HG02678 (cell line): ENCODE measurements around the gene MAPK7.

Experiments
- ATAC-seq: cut with Tn5 transposase; IDR thresholded peaks from one replicate; pipeline ENCODE4 v1.9.1; 2021; ENCODE audit warnings: mild to moderate bottlenecking, moderate library complexity; ENCODE audit not compliant: unreplicated experiment

Gene MAPK7

DNA sequence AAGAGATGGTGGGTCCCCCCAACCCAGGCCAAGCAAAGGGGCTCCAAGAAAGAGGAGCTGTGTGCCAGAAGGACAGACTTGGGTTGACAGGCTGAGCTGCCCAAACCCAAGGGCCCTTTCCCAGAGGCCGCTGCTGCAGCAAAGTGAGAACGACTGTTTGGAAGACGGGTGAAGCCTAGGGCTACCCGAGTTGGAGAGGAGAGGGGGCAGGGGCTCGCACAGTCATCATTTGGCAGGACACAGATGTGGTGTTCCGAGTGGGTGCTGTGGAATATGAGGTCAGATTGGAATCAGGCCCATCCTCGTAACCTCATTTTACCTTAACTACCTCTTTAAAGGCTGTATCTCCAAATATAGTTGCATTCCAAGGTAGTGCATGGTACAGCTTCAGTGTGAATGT lies 14.0 kb downstream of the MAPK7 start:
- no peak for ATAC-seq

GRCh38 chr17:19397556-19398041 lies 19.3 kb downstream of the MAPK7 start:
- no peak for ATAC-seq

GRCh38 chr17:19398301-19399181 lies 20.2 kb downstream of the MAPK7 start:
- ATAC-seq = no peak

- no peak for ATAC-seq
Observed at GRCh38 chr17:19399750-19400450, 21.6 kb downstream of the MAPK7 start.

- no peak for ATAC-seq
Observed at GRCh38 chr17:19401321-19402010, 23.2 kb downstream of the MAPK7 start.

DNA sequence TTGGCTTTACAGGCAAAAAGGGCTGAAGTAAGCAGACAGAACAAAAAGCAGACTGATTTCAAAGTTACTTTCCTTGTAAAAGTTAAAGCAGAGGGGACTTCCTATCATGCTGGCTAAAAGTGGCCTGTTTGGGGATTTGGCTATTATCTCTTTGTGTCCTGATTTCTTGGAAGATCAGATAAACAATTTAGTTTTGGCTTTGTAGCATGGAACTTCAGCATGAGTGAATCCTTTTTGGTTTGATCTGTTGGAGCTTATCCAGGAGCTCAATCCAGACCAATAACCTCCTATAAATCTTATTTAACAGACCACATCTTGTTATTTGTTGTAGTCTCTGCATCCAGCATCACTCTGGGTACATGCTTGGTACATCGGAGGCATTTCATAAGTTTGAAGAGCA lies 23.9 kb downstream of the MAPK7 start:
- ATAC-seq = no peak

GRCh38 chr17:19403021-19403420 lies 24.7 kb downstream of the MAPK7 start:
- ATAC-seq = no peak

DNA sequence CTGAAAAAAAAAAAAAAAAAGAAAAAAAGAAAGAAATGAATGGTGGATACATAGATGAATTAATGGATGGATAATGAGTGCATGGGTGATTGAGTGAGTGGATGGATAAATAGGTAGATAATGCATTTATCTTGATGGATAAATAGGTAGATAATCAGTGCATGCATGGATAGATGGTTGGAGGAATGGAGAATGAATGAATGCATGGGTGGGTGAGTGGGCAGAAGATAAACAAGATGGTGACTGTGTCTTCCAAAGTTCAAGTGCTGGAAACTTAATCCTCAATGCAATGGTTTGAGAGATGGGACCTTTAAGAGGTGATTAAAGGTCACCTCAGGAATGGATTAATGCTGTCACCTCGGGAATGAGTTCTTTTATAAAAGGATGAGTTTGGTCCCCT lies 26.0 kb downstream of the MAPK7 start:
- ATAC-seq = no peak

- ATAC-seq = no peak
Observed at GRCh38 chr17:19405114-19405513, 26.8 kb downstream of the MAPK7 start.

DNA sequence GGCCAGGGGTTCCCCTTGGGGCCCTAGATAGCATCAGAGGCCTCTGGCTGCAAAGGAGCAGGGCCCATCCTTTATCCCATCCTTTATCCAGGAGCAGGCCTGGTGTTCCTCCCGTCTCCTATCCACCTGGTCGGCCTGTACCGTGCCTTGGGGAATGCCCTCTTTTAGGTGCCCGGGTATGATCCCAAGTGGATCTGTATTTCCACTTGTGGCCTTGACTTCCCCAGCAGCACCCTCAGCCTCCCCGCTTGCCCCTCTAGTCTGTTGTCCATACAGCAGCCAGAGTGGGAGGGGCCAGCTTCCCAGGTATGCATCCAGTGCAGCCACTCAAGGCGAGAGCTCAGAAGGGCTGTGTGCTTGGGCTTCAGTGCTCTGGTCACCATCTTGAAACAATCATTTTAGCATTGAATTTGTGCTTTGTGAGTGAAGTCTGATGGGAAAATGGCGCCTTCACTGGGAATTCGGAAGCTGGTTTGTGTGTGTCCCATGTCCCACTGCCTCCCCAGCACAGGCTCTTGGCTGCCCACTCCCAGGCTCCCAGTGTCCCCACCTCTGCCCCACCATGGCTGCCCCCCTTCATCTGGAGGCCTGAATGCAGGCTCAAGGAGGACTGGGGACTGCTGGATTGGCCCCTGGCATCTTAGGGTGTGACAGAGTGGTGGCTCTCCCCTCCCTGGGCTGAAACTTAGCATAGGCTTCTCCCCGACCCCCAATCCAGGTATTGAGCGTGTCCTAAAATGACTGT lies 29.5 kb downstream of the MAPK7 start:
- ATAC-seq = no peak

GRCh38 chr17:19408346-19408710 lies 30.0 kb downstream of the MAPK7 start:
- no peak for ATAC-seq

DNA sequence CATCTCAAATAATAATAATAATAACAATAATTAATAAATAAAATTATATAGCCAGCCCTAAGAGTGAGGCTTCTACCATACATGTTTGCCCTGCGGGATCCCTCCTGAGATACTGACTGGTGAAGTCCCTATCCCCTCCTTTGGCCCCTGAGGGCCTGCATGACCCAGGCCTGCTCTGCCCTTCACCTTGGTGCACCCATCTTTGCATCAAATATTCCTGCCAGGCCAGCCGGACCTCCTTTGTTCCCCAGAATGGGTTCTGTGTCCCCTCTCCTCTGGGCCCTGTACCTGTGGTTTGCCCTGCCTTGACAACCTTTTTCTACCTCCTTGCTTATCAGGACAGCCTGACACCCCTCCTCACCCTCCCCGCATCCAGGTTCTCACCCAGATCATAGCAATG lies 30.8 kb downstream of the MAPK7 start:
- ATAC-seq = no peak

- ATAC-seq = no peak
Observed at GRCh38 chr17:19409509-19409908, 31.2 kb downstream of the MAPK7 start.

DNA sequence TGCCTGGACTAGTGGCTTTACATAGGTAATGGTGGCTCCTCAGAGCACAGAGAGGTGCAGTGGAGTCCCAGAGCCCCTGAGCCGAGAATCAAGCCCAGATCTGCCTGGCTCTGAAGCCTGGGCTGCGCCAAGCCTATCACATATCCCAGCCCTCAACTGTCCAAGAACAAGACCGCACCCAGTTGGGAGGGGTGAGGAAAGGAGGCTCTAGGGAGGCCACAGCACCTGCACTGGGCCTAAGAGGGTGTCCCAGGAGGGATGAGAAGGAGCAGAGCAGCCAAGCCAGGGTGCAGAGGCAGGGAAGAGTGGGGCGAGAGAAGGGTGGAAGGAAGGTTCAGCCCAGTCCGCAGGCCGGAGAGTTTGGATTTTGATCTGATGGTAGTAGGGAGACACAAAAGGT lies 31.8 kb downstream of the MAPK7 start:
- ATAC-seq = no peak

DNA sequence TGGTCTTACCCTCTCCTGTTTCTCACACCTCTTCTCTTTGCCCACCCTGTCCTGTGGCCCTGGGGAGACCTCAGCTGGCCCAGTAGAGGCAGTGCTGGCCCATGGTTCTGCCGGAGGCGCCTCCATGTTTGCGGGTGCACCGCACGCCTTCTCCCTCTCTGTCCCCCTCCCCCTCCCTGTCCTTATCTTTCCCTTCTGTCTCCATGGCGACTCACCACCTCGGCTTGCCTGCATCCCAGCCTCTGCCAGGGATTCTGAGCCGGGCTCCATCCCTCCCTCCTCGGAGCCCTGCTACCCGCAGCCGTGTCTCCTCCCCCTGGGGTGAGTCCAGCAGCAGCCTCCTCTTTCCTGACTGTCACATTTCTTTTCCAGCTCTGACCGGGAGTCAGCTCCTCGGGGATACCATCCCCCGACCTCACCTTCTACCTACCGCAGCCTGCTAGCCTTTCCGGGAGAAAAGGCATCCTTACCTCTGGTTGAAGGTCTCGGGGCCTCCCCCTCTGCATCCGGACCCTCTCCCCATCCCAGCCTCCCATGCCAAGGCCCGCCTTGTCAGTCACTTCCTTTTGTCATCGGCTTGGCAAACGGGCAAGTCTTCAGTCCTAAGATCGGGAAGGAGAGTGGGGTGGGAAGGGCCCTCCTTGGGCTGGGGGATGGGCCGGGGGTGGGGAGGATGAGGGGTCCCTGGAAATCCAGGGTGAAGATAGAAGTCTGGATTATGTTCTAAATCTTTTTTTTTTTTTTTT lies 32.8 kb downstream of the MAPK7 start, which contains the start of gene RNF112:
Gene RNF112 (plus strand): TSS at position 358 of the 746 bp plus-strand sequence. CDS start 177 bp downstream, at position 535.
- no peak for ATAC-seq

GRCh38 chr17:19411631-19412030 lies 33.3 kb downstream of the MAPK7 start:
- ATAC-seq = no peak

DNA sequence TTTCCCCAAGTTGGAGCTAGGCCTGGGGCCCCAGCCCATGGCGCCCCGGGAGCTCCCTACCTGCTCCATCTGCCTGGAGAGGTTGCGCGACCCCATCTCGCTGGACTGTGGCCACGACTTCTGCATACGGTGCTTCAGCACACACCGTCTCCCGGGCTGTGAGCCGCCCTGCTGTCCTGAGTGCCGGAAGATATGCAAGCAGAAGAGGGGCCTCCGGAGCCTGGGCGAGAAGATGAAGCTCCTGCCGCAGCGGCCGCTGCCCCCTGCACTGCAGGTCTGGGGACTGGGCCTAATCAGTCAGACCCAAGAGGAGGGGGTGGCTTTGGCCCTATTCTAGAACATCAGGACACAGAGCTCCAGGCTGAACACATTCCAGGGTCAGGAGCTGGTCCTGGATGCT lies 34.2 kb downstream of the MAPK7 start:
- ATAC-seq = no peak

DNA sequence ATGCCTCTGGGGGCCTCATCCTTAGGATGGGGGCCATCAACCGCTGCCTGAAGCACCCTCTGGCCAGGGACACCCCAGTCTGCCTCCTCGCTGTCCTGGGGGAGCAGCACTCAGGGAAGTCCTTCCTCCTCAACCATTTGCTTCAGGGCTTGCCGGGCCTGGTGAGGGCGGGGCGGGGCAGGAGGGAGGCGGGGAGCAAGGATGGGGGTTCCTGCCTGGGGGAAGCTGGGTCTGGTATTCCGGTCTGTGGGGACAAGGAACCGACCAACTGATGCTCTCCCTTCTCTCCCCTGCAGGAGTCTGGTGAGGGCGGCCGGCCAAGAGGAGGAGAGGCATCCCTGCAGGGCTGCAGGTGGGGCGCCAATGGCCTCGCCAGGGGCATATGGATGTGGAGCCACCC lies 34.7 kb downstream of the MAPK7 start:
- ATAC-seq = no peak

GRCh38 chr17:19413761-19414160 lies 35.5 kb downstream of the MAPK7 start:
- no peak for ATAC-seq
